Retina (tissue), 1 donor: ENCODE results near the gene LTBP4.
"Not testable (repeated sequence)": the region's sequence is repeated elsewhere in the genome, so short reads cannot be mapped to it uniquely, and the experiment has no call there.

Source experiments
- DNase-seq: peaks from one replicate; pipeline ENCODE4 v3.0.0-alpha.2; 2016

Gene LTBP4

GRCh38 chr19:40576585-40577451 is 24.4 kb upstream of the LTBP4 start, which contains the start of gene SHKBP1:
Gene SHKBP1, plus strand, starts transcription at chr19:40576873. Its CDS starts 27 bp downstream, at chr19:40576900.
- DNase-seq = peak; percentile 95

DNA sequence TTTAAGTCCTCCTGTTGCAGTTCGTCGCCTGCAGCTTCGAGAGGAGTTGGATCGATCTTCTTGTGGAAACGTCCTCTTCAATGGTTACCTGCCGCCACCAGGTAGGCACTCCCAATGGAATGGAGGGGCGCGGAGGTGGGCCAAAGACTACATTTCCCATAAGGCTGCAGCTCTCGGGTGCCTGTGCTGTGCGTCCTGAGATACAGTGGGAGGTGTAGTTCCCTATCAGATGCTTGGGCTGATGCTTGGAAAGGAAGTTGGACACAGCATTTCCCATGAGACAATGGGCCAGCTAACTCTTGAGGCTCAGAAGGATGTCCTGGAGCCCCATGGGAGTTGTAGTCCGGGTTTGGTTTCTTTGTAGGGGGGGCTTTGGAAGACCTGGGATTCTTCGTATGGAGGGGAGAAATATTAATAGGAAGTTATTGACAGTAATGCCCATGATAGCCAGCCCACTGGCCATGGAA is 22.7 kb upstream of the LTBP4 start:
- no peak for DNase-seq

GRCh38 chr19:40580619-40581018 is 20.6 kb upstream of the LTBP4 start:
- DNase-seq = no peak

GRCh38 chr19:40581531-40581930 is 19.6 kb upstream of the LTBP4 start:
- no peak for DNase-seq

- no peak for DNase-seq
Measured at GRCh38 chr19:40582467-40582866, 18.7 kb upstream of the LTBP4 start.

- no peak for DNase-seq
Measured at GRCh38 chr19:40583283-40583682, 17.9 kb upstream of the LTBP4 start.

DNA sequence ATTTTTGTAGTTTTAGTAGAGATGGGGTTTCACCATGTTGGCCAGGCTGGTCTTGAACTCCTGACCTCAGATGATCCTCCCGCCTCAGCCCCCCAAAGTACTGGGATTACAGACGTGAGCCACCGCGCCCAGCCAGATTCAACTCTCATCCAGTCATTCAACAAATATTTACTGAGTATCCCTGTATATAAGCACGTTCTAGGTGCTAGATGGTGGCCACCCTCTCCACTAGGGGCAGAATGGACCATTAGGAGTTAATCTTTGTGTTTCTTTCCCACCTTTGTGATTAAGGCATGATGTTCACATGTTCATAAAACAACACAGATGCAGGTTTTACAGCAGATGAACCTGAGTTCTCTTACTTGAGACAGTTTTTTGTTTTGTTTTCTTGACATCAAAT is 17.2 kb upstream of the LTBP4 start:
- DNase-seq = no peak

DNA sequence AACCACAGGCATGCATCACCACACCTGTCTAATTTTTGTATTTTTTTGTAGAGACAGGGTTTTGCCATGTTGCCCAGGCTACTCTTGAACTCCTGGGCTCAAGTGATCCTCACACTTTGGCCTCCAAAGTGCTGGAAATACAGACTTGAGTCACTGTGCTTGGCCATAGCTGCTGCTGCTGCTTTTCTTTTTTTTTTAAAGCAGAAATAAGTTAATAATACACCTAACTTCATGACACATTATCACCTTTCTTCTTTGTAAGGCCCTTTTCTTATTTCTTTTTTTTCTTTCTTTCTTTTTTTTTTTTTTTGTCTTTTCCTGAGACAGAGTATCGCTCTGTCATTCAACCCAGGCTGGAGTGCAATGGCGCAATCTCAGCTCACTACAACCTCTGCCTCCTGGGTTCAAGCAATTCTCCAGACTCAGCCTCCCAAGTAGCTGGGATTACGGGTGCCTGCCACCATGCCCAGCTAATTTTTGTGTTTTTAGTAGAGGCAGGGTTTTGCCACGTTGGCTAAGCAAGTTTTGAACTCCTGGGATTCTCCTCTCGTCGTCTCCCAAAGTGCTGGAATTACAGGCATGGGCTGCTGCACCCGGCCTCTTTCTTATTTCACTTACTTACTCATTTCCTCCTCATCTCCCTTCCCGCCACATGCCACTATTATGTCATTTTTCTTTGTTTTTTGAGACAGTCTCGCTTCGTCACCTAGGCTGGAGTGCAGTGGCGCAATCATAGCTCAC is 15.8 kb upstream of the LTBP4 start:
- no peak for DNase-seq

DNA sequence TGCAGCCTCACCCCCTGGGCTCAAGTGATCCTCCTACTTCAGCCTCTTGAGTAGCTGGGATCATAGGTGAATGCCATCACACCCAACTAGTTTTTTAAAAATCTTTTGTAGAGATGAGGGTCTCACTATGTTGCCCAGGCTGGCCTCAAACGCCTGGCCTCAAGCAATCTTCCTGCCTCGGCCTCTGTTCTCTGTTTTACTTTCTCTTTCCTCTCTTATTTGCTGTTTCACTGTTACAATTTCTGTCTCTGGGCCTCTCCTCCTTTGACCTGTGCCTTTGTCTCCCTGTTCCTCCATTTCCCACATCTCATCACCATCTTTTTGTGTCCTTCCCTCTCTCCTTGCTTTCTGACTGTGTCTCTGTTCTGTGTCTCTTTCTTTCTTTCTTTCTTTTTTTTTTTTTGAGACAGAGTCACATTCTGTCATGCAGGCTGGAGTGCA is 15.2 kb upstream of the LTBP4 start:
- no peak for DNase-seq

GRCh38 chr19:40586611-40587010 is 14.6 kb upstream of the LTBP4 start:
- no peak for DNase-seq

GRCh38 chr19:40588110-40588854 is 12.9 kb upstream of the LTBP4 start:
- no peak for DNase-seq

GRCh38 chr19:40588926-40589569 is 12.1 kb upstream of the LTBP4 start:
- DNase-seq = no peak

DNA sequence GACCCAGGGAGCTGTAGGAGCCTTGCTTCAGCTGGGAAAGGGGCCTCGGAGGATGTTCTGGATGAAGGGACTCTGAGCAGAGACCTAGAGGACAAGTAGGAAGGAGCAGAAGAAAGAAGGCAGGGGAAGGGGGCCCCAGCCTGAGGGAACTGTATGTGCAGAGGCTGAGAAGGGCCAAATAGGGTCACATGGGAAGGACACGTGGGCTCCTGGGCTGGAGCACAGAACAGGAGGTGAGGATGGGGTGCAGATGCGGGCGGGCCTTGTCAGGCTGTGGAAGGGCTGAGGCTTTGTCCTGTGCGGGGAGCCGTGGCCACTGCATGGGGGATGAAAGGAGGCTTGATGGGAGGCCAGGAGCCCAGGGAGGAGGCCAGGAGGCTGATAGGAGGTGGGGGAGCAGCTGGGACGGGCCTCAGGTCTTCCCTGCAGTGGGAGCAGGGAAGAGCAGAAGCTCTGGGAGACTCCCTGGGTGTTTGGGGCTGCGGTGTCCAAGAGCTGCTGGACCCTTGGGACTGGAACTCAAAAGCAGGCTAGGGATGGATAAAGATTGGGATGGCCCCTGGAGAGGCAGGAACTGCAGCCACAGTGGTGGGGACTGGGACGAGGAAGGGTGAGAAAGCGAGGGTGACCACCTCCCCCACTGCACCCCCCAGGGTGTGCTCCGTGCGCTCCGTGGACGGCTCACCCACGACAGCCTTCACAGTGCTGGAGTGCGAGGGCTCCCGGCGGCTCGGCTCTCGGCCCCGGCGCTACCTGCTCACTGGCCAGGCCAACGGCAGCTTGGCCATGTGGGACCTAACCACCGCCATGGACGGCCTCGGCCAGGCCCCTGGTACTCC is 11.4 kb upstream of the LTBP4 start:
- DNase-seq = no peak

DNA sequence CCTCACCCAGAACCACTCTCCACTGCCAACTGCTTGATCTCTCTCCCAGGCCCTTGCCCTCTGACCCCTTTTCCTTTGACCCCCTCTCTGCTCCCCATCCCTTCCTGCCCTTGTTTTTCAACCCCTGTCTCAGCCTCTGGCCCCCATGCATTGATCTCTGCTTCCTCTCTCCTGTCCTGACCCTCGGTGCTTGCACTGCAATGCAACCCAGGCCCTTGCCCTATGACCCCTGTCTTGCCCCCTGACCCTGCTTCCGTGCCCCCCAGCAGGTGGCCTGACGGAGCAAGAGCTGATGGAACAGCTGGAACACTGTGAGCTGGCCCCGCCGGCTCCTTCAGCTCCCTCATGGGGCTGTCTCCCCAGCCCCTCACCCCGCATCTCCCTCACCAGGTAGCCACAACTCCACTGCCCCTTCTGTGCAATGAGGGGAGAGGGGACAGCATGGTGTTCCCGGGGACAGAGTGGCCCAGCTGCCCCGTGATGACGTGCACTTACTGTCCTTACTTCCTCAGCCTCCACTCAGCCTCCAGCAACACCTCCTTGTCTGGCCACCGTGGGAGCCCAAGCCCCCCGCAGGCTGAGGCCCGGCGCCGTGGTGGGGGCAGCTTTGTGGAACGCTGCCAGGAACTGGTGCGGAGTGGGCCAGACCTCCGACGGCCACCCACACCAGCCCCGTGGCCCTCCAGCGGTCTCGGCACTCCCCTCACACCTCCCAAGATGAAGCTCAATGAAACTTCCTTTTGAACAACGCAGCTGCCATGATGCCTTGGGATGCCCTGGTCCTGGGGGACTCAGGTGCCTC is 10.5 kb upstream of the LTBP4 start:
- no peak for DNase-seq

- DNase-seq = not testable (repeated sequence)
Measured at GRCh38 chr19:40591724-40592123, 9.4 kb upstream of the LTBP4 start.

- DNase-seq = no peak
Measured at GRCh38 chr19:40592170-40592569, 9.0 kb upstream of the LTBP4 start.

GRCh38 chr19:40594255-40594654 is 6.9 kb upstream of the LTBP4 start:
- DNase-seq = peak; percentile 39

GRCh38 chr19:40594657-40595091 is 6.5 kb upstream of the LTBP4 start:
- peak; percentile 22 for DNase-seq

DNA sequence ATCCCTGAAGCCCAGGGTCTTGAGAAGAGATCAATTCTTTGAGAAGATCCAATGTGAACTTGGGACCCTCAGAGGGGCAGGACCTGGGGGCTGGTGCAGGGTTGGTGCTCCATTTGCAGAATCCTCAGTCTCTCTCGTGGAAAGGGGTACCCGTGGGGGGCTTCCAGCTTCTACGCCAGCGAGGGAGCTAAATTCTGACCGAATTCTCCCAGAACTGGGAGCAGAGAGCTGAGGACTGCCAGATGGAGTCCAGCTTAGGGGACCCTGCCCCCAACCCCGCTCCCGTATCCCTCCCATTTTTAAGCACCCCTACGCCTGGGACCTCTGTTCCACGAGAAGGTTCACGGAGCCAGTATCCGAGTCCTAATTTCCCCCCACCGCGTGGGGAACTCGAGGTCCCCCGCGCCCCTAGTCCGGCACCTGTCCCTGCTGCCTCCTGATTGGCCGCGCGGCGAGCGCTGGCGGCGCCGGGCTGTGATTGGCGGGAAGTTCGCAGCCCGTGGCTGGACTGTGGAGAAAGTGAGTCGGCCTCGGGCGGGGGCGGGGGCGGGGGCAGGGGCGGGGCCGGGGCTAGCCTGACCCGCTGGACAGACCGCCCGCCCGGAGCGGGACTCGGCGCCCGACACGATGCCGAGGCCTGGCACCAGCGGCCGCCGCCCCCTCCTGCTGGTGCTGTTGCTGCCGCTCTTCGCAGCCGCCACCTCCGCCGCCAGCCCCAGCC is 4.4 kb upstream of the LTBP4 start:
- DNase-seq = peak; percentile 62

- DNase-seq = no peak
Measured at GRCh38 chr19:40597329-40597838, 3.8 kb upstream of the LTBP4 start.
